Fibroblast of skin of scalp (primary cell): ENCODE measurements around the gene MYOCD.

Experiments
- DNase-seq: peaks from one replicate; pipeline ENCODE4 v3.0.0-alpha.2; 2013

The MYOCD gene

GRCh38 chr17:12768255-12768654 lies 102.6 kb downstream of the MYOCD start:
- DNase-seq = no peak

GRCh38 chr17:12769981-12770380 lies 104.3 kb downstream of the MYOCD start:
- peak; percentile 36 for DNase-seq

- no peak for DNase-seq
Observed at GRCh38 chr17:12773153-12773552, 107.5 kb downstream of the MYOCD start.

- no peak for DNase-seq
Observed at GRCh38 chr17:12789075-12789480, 123.4 kb downstream of the MYOCD start.

- DNase-seq = peak; percentile 64
Observed at GRCh38 chr17:12789481-12790248, 124.0 kb downstream of the MYOCD start, which contains the start of gene ARHGAP44. Gene ARHGAP44, plus strand, starts transcription at chr17:12789498. Its CDS starts 341 bp downstream, at chr17:12789839.

- no peak for DNase-seq
Observed at GRCh38 chr17:12790249-12791106, 124.8 kb downstream of the MYOCD start.

- no peak for DNase-seq
Observed at GRCh38 chr17:12794919-12795532, 129.3 kb downstream of the MYOCD start.

GRCh38 chr17:12800855-12801365 lies 135.2 kb downstream of the MYOCD start:
- no peak for DNase-seq

- no peak for DNase-seq
Observed at GRCh38 chr17:12806630-12807029, 140.9 kb downstream of the MYOCD start.

GRCh38 chr17:12808723-12809122 lies 143.0 kb downstream of the MYOCD start:
- DNase-seq = no peak

- no peak for DNase-seq
Observed at GRCh38 chr17:12812877-12813276, 147.2 kb downstream of the MYOCD start.

GRCh38 chr17:12813664-12814063 lies 148.0 kb downstream of the MYOCD start:
- DNase-seq = no peak

GRCh38 chr17:12814718-12815117 lies 149.0 kb downstream of the MYOCD start:
- no peak for DNase-seq

GRCh38 chr17:12815642-12816141 lies 150.0 kb downstream of the MYOCD start:
- no peak for DNase-seq
